DND-41 (cell line): ENCODE results near the gene VAV2.

Experiments used
- ATAC-seq: fragments of 200-7000 bp; cut with Tn5 transposase; 3 replicates; pipeline ENCODE4 v1.9.1; 2021; ENCODE audit warnings: low read depth; ENCODE audit not compliant: insufficient read depth
- DNase-seq: peaks from one replicate; pipeline ENCODE4 v3.0.0-alpha.2; 2020
- H2AFZ ChIP-seq: 2 replicates; pipeline ENCODE4 v1.6.0; 2012; ENCODE audit warnings: low read depth, low read length
- H3K27ac ChIP-seq: 2 replicates; pipeline ENCODE4 v1.5.1; 2012; ENCODE audit warnings: low read length, inconsistent platforms
- H3K27me3 ChIP-seq: fragments of 200-600 bp; sonication (generic); 2 replicates; pipeline ENCODE4 v1.6.0; 2012; ENCODE audit warnings: low read length, mild to moderate bottlenecking, inconsistent platforms; ENCODE audit not compliant: insufficient read depth, poor library complexity
- H3K36me3 ChIP-seq: 2 replicates; pipeline ENCODE4 v1.5.1; 2012; ENCODE audit warnings: low read length, inconsistent platforms; ENCODE audit not compliant: insufficient read depth
- H3K4me1 ChIP-seq: 2 replicates; pipeline ENCODE4 v1.5.1; 2012; ENCODE audit warnings: mild to moderate bottlenecking, low read length; ENCODE audit not compliant: insufficient read depth
- H3K4me2 ChIP-seq: 2 replicates; pipeline ENCODE4 v1.6.0; 2012; ENCODE audit warnings: mild to moderate bottlenecking, moderate library complexity, low read length, inconsistent platforms; ENCODE audit not compliant: insufficient read depth
- H3K4me3 ChIP-seq, 2 experiments: fragments of 200-600 bp in 1 of 2; shearing (Covaris generic) in 1 of 2; 2 replicates each; pipeline ENCODE4 v1.5.1; 2012 to 2016; ENCODE audit warnings: inconsistent platforms in 2 of 2, low read length in 2 of 2, mild to moderate bottlenecking in 2 of 2, low read depth in 1 of 2, moderate library complexity in 1 of 2
- H3K79me2 ChIP-seq: 2 replicates; pipeline ENCODE4 v1.6.0; 2012; ENCODE audit warnings: low read length, inconsistent platforms; ENCODE audit not compliant: insufficient read depth
- H3K9ac ChIP-seq: 2 replicates; pipeline ENCODE4 v1.6.0; 2012; ENCODE audit warnings: low read depth, mild to moderate bottlenecking, inconsistent platforms, low read length, moderate library complexity
- H3K9me3 ChIP-seq: 2 replicates; pipeline ENCODE4 v1.5.1; 2012; ENCODE audit warnings: low read length, moderate library complexity, mild to moderate bottlenecking, inconsistent platforms; ENCODE audit not compliant: insufficient read depth, severe bottlenecking
- H4K20me1 ChIP-seq: 2 replicates; pipeline ENCODE4 v1.6.0; 2012; ENCODE audit warnings: low read length; ENCODE audit not compliant: insufficient read depth
- CTCF ChIP-seq: IDR thresholded peaks from 2 replicates; pipeline ENCODE4 v1.5.1; 2012; ENCODE audit warnings: borderline replicate concordance, low read length, moderate library complexity, mild to moderate bottlenecking; ENCODE audit not compliant: poor library complexity, severe bottlenecking; ENCODE audit errors: extremely low read depth
- EZH2 ChIP-seq: IDR thresholded peaks from 3 replicates; pipeline ENCODE4 v1.6.1; 2012; ENCODE audit warnings: borderline replicate concordance, low read depth, mild to moderate bottlenecking, moderate library complexity, low read length, inconsistent platforms; ENCODE audit not compliant: severe bottlenecking

Gene VAV2

GRCh38 chr9:133939171-133939785 is 52.8 kb downstream of the VAV2 start:
- Histone ChIP-seq H2AFZ (no peak overlapping the region), H4K20me1 (no peaks in the 10 kb centered on the region), H3K9me3 (no peaks in the 10 kb centered on the region), H3K36me3 (no peaks in the 10 kb centered on the region), H3K27me3 (no peaks in the 10 kb centered on the region), H3K79me2 (no peaks in the 10 kb centered on the region), H3K4me2 (no peak overlapping the region), H3K4me1 (no peaks in the 10 kb centered on the region), H3K4me3 (no peak overlapping the region), H3K9ac (no peak overlapping the region), H3K27ac (no peak overlapping the region)
- DNase-seq (no peak), ATAC-seq (no peak)
- TF ChIP-seq CTCF (no peak), EZH2 (no peak)

GRCh38 chr9:133938753-133939152 is 53.4 kb downstream of the VAV2 start:
- no peak overlapping the region for H3K27ac ChIP-seq
- no peaks in the 10 kb centered on the region for H3K4me1 ChIP-seq

GRCh38 chr9:133938086-133938485 is 54.0 kb downstream of the VAV2 start:
- DNase-seq, result no peak
- Histone ChIP-seq H2AFZ (no peak overlapping the region), H3K4me3 (no peak overlapping the region), H3K36me3 (no peaks in the 10 kb centered on the region), H3K79me2 (no peaks in the 10 kb centered on the region), H4K20me1 (no peaks in the 10 kb centered on the region), H3K27me3 (no peaks in the 10 kb centered on the region), H3K4me2 (no peak overlapping the region), H3K9ac (no peak overlapping the region), H3K4me1 (no peaks in the 10 kb centered on the region), H3K27ac (no peak overlapping the region), H3K9me3 (no peaks in the 10 kb centered on the region)
- TF ChIP-seq CTCF (no peak), EZH2 (no peak)
- no peak for ATAC-seq

More at GRCh38 chr9:133938753-133939152, 53.4 kb downstream of the VAV2 start:
- DNase-seq (no peak), ATAC-seq (no peak)
- no peaks in the 10 kb centered on the region for H3K27me3 ChIP-seq
- no peaks in the 10 kb centered on the region for H3K79me2 ChIP-seq
- no peak overlapping the region for H3K4me2 ChIP-seq
- no peaks in the 10 kb centered on the region for H3K36me3 ChIP-seq
- no peak overlapping the region for H2AFZ ChIP-seq
- no peaks in the 10 kb centered on the region for H3K9me3 ChIP-seq
- no peak overlapping the region for H3K4me3 ChIP-seq
- no peak for TF ChIP-seq CTCF
- no peak for TF ChIP-seq EZH2
- H4K20me1 ChIP-seq, result no peaks in the 10 kb centered on the region
- H3K9ac ChIP-seq, result no peak overlapping the region

- Histone ChIP-seq H3K4me2 (no peak overlapping the region), H3K79me2 (no peaks in the 10 kb centered on the region), H2AFZ (no peak overlapping the region), H3K27me3 (no peaks in the 10 kb centered on the region), H3K9me3 (no peaks in the 10 kb centered on the region), H3K27ac (no peak overlapping the region), H4K20me1 (no peaks in the 10 kb centered on the region), H3K4me3 (no peak overlapping the region), H3K36me3 (no peaks in the 10 kb centered on the region), H3K4me1 (no peaks in the 10 kb centered on the region), H3K9ac (no peak overlapping the region)
- DNase-seq (no peak), ATAC-seq (no peak)
- TF ChIP-seq EZH2 (no peak), CTCF (no peak)
Observed at GRCh38 chr9:133937120-133937519, 55.0 kb downstream of the VAV2 start.
